ENCODE data around the gene CD82.

DNA sequence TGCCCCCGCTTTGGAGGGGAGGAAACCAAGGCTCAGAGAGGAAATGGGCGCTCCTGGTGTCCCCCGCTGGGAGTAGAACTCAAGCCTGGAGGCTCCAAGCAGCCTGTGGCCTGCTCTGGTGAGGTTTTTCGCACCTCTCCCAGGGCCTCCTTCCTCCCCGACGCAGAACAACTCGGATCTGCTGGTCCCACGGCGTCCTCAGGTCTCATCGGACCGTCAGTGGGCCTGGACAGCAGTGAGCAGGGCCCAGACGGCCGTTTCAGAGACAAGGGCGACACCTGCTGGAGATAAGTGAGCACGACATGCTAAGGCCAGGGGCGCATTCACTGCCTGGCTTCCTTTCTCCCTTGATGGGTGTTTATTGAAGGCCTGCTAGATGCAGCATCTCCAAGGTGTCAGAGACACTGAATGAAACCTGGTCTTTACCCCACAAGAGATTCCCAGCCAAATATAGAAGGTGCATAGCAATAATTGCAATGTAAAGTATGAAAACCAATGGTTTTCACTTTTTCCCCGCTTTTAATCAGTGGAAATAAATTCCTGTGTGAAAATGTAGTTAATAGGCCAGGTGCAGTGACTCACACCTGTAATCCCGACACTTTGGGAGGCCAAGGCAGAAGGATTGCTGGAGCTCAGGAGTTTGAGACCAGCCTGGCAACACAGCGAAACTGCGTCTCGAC, 26.9 kb upstream of the CD82 start:
- TF ChIP-seq, protein P1, sequence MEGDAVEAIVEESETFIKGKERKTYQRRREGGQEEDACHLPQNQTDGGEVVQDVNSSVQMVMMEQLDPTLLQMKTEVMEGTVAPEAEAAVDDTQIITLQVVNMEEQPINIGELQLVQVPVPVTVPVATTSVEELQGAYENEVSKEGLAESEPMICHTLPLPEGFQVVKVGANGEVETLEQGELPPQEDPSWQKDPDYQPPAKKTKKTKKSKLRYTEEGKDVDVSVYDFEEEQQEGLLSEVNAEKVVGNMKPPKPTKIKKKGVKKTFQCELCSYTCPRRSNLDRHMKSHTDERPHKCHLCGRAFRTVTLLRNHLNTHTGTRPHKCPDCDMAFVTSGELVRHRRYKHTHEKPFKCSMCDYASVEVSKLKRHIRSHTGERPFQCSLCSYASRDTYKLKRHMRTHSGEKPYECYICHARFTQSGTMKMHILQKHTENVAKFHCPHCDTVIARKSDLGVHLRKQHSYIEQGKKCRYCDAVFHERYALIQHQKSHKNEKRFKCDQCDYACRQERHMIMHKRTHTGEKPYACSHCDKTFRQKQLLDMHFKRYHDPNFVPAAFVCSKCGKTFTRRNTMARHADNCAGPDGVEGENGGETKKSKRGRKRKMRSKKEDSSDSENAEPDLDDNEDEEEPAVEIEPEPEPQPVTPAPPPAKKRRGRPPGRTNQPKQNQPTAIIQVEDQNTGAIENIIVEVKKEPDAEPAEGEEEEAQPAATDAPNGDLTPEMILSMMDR (IDR thresholded peaks at IDR 0.05; ENCODE audit: poor library complexity, severe bottlenecking), result peak; percentile 99
- TF ChIP-seq EP300 (conservative IDR thresholded peaks at IDR 0.05; ENCODE audit: poor library complexity, severe bottlenecking) (no peak), RAD21 (conservative IDR thresholded peaks at IDR 0.05) (peak; percentile 98), EZH2 (IDR thresholded peaks at IDR 0.05; ENCODE audit: borderline replicate concordance, insufficient read depth, low read length, poor library complexity, severe bottlenecking) (no peak), POLR2AphosphoS5 (IDR thresholded peaks at IDR 0.05) (no peak)
- TF ChIP-seq, protein P2, sequence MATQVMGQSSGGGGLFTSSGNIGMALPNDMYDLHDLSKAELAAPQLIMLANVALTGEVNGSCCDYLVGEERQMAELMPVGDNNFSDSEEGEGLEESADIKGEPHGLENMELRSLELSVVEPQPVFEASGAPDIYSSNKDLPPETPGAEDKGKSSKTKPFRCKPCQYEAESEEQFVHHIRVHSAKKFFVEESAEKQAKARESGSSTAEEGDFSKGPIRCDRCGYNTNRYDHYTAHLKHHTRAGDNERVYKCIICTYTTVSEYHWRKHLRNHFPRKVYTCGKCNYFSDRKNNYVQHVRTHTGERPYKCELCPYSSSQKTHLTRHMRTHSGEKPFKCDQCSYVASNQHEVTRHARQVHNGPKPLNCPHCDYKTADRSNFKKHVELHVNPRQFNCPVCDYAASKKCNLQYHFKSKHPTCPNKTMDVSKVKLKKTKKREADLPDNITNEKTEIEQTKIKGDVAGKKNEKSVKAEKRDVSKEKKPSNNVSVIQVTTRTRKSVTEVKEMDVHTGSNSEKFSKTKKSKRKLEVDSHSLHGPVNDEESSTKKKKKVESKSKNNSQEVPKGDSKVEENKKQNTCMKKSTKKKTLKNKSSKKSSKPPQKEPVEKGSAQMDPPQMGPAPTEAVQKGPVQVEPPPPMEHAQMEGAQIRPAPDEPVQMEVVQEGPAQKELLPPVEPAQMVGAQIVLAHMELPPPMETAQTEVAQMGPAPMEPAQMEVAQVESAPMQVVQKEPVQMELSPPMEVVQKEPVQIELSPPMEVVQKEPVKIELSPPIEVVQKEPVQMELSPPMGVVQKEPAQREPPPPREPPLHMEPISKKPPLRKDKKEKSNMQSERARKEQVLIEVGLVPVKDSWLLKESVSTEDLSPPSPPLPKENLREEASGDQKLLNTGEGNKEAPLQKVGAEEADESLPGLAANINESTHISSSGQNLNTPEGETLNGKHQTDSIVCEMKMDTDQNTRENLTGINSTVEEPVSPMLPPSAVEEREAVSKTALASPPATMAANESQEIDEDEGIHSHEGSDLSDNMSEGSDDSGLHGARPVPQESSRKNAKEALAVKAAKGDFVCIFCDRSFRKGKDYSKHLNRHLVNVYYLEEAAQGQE (IDR thresholded peaks at IDR 0.05; ENCODE audit: borderline replicate concordance), result peak; percentile 29

Measured in neural cell (in vitro differentiated cells).